HG03521 (cell line): Measurements from ENCODE around the gene TNFAIP8L1.
"Not testable (repeated sequence)": the region's sequence is repeated elsewhere in the genome, so short reads cannot be mapped to it uniquely, and the experiment has no call there.

ENCODE experiments used
- ATAC-seq: cut with Tn5 transposase; IDR thresholded peaks from one replicate; pipeline ENCODE4 v1.9.1; 2021; ENCODE audit warnings: mild to moderate bottlenecking, moderate library complexity; ENCODE audit not compliant: unreplicated experiment

The TNFAIP8L1 gene

DNA sequence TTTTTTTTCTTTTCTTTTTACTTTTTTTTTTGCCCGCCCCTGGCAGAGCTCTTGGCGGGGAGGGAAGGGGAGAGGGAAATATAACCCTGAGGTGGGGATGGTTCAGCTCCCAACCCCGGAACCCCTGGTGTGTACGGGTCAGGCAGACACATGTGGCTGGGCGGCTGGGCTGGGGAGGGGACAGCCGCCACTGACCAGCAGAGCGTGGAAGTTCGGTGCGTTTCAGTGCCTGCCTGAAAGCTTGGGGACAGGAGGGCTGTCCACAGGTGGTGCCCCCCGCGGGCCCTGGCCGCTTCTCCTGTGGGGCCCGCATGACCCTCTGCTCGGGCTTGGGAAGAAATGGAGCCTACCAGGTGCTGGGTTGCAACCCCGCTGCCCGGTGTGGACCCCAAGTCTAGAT lies 36.0 kb downstream of the TNFAIP8L1 start:
- no peak for ATAC-seq

DNA sequence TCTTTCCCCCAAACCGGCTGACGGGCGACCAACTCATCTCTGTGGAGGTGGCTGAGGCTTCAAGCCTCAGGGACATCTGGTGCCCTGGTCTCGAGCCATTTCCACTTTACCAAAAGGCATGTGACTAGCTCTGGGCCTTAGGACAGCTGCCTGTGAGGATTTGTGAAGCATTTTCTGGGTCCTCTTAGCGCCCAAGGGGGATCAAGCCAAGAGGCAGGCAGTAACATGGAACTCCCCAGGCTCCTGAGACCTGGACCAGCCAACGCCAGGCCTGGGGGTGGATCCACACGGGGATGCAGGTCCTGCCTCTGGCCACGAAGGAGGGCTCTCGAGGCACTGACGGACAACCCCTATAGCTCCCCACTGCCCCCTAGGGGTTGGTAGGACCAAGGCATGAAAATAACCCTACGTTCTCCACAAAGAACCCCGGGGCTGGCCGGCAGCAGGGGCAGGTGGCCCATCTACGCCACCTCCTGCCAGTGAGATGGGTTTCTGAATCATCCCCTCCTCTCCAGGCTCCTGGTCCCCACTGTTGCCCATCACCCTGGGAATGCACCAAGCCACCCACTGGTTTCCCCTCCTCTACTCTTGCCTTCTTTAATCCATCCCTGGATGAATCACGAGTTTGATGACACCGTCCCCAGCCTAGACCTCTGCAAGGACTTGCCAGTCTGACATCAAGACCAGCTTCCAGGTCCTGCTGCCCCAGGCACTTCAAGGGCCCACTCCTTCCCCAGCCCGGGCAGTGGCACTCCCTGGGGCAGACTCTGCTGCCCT lies 37.8 kb downstream of the TNFAIP8L1 start:
- ATAC-seq = no peak

DNA sequence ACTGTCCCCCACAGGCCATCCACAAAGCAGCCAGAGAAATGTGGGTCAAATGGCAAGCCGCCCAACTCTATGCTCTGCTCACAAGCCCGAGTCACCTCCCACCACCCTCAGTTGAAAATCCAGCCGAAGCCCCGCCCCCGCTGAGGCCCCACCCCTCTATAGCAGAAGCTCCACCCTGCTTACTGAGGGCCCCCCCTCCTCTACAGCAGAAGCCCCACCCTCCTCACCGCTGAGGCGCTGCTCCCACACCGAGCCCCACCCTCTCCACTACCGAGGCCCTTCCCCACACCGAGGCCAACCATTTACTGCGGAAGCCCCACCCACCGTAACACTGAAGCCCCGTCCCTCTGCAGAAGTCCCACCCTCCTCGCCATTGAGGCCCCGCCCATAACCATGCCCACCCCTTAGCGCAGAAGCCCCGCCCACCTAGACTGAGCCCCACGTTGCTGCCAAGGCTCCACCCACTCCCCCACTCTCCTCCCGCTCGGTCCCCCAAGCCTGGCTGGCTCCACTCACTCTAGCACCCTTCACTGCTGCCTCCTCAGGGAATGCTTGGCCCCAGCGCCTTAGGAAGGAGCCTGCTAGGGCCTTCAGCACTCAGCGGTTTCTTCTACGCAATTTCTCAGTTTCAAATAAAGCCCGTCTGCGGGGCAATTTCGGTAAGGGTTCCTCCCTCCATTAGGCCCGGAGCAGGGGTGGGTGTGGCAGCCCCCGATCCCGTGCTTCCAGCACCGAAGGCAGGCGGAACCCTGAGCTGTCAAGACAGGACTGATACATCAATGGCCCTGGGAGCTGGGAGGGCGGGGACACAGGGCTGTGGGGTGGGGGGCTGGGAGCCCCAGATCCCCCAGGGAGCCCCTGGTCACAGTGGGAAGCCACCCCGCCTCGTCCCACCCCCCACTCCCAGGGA lies 39.8 kb downstream of the TNFAIP8L1 start:
- no peak for ATAC-seq

DNA sequence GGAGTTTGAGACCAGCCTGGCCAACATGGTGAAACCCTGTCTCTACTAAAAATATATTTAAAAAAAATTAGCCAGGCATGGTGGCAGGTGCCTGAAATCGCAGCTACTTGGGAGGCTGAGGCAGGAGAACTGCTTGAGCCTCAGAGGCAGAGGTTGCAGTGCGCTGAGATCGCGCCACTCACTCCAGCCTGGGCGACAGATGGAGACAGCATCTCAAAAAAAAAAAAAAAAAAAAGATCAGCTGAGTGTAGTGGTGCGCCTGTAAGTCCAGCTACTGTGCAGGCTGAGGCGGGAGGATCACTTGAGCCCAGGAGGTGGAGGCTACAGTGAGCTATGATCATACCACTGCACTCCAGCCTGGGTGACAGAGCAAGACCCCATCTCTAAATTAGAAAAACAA lies 40.7 kb downstream of the TNFAIP8L1 start:
- not testable (repeated sequence) for ATAC-seq

DNA sequence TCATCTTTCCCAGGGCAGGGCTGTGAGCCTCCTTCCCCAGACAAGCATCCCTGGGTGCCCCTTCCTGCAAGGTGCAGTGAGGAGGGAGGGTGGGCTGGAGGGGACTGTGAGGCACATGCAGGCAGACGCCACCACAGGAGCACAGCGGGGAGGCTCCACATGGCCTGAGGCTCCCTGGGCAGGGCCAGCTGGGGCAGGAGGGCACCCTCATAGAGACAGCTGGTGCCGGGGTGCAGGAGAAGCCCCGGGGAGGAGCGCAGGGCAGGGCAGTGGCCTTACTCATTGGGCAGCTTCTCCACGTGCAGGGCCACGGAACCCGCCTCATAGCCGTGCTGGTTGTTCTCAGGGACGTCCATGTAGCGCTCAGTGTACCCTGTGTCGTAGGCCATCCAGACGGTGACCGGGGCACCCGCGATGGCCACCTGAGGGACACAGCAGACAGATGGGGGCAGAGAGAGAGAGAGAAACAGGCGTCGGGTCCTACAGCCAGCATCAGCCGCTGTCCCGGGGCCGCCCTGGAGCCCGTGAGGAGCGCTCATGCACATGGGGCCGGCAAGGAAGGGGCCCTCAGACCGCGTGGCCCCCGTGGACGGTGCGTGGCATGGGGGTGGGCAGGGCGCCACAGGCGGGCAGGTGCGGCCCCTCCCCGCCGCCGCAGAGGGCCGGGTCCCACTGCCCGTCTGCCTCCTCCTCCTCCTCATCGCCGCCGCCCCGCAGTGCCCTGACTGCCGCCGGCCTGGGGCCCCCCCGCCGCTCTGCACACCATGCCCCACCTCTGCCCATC lies 43.3 kb downstream of the TNFAIP8L1 start:
- ATAC-seq = no peak

DNA sequence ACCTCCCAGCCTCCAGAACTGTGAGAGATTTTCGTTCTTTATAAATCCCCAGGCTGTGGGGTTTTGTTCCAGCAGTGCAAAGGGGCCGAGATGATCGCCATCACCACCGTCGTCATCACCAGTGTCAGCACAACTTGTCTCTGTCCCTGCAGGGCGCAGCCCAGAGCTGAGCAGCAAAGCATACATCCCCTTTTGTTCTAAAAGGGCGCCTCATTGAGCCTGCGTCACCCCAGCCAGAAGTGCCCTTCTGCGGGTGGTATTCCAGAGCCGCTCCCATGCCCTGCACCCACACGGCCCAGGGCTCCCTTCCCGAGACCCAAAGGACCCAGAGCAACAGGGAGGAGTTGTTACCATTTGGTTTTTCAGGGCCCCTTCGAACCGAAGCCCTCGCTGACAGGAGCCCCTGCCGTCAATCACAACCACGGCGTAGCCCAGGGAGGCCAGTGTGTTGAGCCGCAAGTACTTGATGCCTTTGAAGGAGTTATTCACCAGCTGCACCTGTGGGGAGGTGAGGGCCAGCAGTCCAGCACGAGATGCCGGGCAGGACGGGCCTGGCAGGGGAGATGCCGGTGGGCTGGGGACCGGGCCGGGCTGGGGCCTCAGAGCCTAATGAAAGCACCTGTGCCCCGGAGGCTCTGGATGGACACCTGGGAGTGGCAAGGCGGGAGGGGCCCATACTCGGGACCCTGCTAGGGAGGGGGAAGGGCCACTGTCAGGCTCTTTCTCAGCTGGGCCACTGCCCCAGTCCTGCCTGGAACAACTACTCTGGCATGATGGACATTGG lies 45.2 kb downstream of the TNFAIP8L1 start:
- no peak for ATAC-seq

DNA sequence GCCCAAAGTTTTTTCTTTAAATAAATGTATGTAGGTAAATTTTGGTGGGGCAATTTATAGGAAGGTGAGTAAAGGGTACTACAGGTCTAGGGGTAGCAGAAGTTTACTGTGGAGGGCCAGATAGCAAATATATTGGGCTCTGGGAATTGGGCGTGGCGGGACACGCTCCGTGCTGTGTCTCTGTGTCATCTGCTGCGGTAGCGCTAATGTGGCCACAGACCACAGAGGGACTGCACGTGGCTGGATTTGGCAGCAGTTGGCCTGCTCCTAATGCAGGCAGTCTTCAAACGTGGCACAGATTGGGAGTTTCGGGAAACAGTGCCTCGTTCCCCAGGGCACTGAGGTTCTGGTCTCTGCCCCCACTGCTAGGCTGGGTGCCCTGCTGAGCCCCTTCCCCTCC lies 47.4 kb downstream of the TNFAIP8L1 start:
- no peak for ATAC-seq

DNA sequence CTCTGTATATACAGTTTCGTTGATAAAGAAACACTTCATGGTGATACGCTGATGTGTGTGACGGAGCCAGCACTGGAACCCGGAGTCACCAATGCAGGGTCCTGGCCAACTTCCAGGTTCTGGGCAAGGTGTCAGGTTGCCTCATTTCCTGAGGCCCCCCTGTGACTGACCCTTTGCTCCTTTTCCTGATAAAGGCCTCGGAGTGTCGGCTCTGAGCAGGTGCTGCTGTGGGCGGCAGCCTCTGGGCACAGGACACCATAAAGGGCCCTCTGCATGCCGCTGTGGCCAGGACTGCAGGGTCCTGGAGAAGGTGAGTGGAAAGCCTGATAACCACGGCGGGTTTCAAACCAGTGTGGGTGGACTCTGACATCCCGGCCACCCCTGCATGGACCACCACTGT lies 48.1 kb downstream of the TNFAIP8L1 start:
- ATAC-seq = no peak

DNA sequence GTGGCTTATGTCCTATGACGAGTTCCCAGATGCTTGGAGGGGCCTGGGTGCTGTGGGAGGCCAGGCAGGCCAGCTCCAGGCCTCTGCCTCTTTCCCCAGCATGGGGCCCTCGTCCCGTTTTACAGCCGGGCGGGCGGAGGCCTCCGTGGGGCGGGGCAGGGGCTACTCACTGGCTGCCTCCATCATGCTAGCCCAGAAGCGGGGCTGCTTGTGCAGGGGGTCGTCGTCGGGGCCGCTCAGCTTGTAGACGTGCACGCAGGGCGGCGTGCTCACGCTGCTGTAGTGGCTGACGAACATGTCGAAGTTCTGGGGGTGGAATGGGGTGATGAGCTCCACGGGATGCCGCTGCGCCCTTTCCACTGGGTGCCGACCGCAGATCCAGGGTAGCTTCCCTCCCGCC lies 49.3 kb downstream of the TNFAIP8L1 start:
- ATAC-seq = no peak

DNA sequence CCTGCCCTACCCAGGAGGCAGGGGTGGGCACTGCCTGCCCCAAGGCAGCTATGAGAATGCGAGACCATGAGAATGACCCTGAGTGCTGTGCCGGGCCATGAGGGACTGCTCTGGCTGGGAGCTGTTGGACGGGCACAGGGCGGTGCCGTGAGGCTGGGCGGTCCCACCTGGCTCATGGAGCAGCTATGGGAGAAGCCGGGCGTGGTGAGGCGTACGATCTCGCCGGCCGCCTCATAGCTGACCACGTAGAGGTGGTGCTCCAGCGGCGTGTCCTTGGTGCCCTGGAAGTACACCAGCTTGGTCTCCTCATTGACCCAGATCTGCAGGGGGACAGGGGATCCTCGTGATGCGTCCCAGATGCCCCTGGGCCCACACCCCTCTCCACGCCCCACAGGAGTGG lies 50.1 kb downstream of the TNFAIP8L1 start:
- no peak for ATAC-seq

DNA sequence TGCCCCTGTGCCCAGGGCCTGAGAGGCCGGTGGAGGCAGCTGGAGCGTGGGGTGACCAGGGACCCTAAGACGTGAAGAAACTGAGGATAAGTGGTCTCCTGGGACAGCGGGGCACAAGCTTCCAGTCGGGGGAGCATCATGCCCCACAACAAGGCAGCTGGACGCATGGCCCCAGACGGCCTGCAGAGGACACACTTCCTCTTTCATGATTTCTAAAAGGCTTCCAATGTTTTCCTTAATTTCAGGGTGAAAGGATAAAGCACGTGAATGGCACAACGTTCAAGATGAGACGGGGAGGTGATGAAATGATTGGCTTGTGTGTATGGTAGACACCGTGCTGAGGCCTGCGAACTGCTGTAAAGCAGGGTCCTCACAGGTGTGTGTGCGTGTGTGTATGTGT lies 51.0 kb downstream of the TNFAIP8L1 start:
- ATAC-seq = no peak

DNA sequence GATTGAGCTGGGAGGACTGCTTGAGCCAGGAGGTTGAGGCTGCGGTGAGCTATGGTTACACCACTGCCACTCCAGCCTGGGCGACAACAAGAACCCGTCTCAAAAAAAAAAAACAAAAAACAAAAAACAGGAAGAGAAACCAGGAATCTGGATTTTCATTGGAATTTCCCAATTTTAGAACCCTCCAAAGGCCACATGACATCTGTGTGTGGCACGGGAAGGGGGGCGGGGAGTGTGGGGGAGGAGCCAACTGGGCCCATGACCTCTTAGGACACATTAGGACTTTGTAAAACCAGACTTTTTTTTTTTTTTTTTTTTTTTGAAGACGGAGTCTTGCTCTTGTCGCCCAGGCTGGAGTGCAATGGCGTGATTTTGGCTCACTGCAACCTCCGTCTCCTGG lies 52.1 kb downstream of the TNFAIP8L1 start:
- no peak for ATAC-seq

DNA sequence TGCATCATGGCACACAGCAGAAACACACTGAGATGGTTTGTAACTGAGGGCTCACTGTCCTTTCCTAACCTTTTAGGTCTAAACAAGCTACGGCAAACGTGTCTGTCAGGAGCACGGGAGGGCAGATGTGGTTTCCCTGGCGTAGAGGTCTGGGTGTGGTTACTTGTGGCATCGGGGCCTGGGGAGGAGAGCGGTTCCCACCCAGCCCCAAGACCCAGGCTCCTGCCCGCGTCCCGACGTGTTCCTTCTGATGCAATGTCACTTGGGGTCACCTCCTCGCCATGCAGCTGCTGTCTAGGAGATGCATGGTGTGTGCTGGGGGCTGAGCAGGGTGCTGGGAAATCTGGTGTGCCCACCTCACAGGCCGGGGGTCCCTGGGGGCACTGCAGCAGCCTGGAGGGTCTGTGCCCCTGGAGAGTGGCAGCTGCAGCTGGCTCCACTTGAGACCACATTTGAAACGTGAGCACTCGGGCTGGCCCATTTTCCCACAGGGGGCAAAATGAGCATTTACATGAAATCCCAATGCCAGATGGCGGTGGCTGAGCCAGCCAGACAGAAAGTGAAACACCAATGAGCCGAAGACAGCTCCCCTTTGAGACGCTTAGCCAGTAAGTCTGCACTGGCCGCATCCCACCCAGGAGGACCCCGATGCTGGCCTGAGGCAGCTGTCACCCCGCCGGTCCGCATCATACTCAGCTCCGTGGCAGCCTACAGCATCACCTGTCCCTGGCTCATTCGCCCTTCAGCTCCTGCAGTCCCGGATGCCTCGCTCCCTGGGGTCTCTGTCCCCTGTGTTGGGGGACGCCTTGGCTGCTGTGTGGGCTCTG lies 53.1 kb downstream of the TNFAIP8L1 start:
- no peak for ATAC-seq

DNA sequence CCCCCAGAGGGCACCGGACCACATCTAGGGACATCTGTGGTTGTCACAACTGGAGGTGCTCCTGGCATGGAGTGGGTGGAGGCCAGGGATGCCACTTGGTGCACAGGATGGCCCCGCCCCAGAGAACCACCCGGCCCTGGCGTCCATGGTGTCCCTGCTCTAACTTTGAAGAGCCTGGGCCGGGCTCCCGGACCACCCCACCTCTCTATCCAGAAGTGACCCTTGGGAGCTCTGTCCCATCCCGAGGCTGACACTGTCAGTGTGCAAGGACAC lies 53.7 kb downstream of the TNFAIP8L1 start:
- ATAC-seq = no peak

DNA sequence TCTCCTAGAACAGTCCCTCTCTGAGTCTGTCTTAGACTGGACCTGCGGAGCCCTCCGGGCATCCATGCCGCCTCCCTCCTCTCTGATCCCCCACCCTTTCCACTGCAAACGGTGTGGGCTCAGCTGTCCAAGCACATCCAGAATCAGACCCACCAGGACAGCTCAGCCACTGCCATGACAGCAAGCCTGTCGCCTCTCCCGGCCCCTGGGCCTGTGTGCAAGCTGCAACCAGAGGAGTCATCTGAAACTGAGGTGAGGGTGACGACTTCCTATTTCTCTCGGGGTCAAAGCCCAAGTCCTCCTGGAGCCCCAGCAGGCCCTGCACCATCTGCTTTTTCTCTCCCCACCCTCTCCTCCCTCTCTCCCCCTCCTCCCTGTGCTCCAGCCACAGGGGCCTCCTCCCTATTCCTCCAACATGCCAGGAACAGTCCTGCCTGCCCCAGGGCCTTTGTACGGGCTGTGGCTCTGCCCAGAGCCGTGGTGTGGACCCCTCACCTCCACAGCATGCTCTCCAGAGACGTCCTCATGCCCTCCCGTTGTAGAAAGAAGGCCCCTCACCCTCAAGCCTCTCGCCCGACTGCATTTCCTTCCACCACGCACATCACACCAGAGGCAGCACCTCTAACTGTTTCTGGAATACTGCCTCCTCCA lies 54.3 kb downstream of the TNFAIP8L1 start:
- ATAC-seq = no peak

DNA sequence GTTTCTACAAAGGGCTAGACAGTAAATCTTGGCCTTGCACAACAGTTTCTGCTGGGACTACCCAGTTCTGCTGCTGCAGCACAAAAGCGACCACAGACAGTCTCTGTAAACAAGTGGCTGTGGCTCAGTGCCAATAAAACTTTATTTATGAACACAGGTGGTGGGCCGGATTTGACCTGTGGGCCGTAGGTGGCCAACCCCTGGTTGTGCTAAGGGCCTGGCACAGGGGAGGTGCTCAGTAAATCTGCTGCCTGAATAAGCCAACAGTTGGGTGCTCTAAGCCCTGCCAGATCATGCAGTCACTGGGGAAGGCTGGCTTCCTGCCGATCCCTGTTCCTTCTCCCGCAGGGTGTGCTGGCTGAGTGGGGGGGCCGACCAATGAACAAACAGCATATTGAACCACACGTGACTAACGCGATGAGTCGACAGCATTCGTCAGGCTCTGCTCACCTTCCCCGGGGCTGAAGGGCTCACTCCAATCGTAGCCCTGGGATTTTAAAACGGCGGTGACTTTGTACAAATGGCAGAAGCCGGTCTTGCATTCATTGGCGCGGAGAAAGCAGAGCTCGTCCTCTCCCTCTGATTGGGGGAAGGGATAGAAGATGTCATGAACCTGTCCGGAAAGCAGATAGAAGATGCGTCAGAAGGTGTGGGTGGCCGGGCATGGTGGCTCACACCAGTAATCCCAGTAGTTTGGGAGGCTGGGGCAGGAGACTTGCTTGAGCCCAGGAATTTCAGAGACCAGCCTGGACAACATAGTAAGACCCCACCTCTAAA lies 55.1 kb downstream of the TNFAIP8L1 start:
- ATAC-seq = no peak

DNA sequence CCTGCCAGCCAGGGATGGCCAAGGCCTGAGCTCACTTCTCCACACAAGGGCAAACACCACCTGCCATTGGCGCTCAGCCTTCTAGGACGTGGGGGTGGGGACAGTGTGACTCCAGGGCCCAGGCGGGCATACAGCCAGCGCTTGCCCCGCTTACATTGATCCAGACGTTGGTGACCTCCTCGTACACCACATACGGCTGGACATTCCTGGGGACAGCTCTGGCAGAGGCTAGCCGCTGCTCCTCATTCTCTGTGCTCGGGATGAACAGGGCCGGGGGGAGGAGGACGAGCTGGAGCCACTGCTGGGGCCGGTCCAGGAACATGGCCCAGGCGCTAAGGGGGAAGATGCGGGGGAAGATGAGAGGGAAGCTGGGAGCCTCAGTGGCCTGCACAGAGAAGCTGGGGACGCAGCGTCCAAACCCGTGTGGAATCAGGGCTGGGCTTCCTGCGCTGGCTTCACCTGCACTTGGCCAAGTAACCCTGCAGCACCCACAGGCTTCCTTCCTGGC lies 56.0 kb downstream of the TNFAIP8L1 start:
- ATAC-seq = no peak

DNA sequence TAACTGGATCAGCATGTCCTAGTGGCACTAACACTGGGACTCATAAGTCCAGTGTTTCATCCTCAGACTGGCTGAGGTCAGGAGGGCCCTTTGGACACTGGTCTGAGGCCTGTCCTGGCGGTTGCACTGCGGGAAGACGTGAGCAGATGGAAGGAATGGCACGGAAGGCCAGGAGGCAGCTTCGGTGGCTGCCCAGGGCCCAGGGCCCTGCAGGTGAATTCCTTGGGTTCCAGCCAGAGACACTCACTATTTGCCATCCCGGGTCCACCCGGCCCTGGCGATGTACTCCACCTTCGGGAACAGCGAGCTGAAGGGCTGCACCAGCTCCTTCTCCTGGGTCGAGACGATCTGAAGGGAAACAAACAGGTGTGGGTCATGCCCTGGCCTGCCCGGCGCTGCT lies 58.0 kb downstream of the TNFAIP8L1 start:
- no peak for ATAC-seq
